DMS153 treated with DMSO at 0.1 percent for 48 hours (cell line): ENCODE measurements around the gene BCAS4.
A peak's percentile ranks its signal among the peaks of the same experiment; 100 is the strongest.
"Not testable (repeated sequence)": the region's sequence is repeated elsewhere in the genome, so short reads cannot be mapped to it uniquely, and the experiment has no call there.

Source experiments
- DNase-seq: peaks from one replicate; lab custom pipeline; 2025; ENCODE audit not compliant: unreplicated experiment; lab: John Stamatoyannopoulos, UW

BCAS4 gene

DNA sequence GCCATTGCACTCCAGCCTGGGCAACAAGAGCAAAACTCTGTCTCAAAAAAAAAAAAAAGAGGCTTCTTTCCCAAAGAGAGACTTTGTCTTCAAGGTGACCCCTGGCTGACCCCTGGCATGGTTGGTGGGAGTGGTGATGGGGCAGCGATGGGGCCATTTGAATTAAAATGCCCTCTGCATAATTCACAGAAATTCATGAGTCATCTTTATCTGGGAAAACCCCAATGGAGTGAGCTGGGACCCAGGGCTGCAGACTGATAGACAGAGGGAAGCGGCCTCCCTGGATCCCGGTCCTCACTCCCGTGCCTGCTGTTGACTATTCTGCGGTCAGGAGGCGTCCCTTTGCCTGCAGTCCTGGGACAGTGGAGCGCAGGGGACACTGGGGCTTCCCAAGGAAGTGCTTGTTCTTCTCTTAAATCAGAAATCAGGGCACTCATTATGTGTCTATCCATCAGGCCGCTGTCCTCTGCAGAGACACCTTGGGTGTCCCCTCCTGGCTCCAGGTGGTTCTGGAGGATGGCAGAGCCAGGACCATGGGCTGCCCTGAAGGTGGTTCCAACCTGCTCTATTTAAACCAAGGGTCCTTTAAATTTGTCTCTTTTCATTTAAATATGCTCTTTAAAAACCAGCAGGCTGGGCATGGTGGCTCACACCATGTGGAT, 23.3 kb upstream of the BCAS4 start:
- DNase-seq: not testable (repeated sequence)

DNA sequence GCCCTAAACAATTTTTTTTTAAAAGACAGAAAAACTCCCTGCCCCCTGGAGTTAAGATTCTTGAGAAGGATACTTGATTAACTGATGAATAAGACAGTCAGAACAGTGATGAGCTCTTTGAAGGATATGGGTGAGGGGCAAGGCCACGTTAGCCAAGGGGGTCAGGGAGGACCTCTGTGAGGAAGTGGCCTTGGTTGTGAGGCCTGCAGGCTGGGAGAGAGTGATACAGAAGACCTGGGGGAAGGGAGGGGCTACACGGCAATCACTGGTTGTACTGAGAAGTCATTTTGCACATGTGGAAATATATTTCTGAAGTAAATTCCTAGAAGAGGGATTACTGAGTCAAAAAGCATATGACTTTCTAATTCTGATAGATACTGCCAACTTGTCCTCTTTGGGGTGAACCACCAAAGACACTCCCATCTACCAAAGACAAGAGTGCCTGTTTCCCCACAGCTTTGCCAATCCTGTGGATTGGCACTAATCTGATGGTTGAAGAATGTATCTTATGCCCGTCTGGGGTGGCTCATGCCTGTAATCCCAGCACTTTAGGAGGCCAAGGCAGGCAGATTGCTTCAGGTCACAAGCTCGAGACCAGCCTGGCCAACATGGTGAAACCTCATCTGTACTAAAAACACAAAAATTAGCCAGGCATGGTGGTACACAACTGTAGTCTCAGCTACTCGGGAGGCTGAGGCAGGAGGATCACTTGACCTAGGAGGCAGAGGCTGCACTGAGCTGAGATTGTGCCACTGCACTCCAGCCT, 22.3 kb upstream of the BCAS4 start:
- no peak for DNase-seq

DNA sequence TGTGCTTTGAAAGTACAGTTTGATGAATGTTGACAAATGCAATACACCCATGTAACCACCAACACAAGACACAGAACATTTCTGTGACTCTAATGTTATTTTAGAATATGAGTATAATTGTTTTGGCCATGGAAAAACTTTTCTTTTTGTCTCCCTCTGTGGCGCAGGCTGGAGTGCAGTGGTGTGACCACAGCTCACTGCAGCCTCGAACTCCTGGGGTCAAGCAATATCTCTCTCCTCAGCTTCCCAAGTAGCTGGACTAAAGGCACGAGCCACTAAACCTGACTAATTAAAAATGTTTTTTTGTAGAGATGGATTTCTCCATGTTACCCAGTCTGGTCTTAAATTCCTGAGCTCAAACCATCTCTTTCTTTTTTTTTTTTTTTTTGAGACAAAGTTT, 20.3 kb upstream of the BCAS4 start:
- DNase-seq: no peak

DNA sequence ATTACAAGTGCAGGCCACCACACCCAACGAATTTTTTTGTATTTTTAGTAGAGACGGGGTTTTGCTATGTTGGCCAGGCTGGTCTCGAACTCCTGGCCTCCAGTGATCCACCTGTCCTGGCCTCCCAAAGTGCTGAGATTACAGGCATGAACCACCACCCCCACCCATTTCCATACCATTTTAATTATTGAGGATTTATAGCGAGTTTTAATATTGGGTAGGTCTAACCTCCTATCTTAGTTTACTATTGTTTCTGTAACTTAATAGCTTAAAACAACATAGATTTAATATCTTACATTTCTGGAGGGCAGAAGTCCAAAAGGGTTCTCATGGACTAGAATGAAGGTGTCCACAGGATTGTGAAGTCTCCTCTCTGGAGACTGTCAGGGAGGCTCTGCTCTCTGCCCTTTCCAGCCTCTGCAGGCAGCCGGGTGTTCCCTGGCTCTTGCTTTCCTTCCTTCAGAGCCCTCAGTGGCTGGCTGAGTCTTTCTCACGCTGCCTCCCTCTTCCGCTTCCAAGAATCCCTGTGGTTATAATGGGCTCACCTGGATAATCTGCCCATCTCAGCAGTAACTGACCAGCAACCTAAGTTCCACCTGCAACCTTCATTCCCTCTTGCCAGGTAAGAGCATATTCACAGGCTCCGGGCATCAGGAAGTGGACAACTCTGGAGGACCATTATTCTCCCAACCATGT, 18.6 kb upstream of the BCAS4 start:
- no peak for DNase-seq

DNA sequence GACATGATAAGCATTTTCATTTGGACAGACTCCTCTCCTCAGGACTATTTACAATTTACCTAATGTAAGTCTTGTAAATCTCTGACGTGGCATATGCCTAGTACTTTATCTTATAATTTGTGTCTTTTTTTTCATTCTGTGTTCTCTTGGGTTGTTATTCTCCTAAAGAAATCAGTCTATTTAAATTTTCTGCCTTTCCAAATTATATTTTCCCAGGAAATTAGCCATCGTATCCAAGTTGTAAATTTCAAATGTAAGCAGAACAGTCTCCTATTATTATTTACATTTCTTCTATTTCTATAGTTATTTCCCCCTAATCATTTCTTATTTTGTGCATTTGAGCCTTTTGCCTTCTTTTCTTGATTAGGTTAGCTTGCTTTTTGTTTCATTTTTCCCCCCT, 17.5 kb upstream of the BCAS4 start:
- DNase-seq: no peak

DNA sequence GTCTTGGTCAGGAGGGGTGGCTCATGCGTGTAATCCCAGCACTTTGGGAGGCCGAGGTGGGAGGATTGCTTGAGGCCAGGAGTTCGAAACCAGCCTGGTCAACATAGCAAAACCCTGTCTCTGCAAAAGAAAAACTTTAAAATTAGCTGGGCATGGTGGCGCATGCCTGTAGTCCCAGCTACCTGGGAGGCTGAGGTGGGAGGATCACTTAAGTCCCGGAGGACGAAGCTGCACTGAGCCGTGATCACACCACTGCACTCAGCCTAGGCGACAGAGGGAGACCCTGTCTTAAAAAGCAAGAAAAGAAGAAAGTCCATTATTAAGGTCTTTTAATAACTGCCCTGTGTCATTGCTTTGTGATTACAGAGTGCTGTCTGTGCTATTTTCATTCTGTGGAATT, 15.9 kb upstream of the BCAS4 start:
- not testable (repeated sequence) for DNase-seq

DNA sequence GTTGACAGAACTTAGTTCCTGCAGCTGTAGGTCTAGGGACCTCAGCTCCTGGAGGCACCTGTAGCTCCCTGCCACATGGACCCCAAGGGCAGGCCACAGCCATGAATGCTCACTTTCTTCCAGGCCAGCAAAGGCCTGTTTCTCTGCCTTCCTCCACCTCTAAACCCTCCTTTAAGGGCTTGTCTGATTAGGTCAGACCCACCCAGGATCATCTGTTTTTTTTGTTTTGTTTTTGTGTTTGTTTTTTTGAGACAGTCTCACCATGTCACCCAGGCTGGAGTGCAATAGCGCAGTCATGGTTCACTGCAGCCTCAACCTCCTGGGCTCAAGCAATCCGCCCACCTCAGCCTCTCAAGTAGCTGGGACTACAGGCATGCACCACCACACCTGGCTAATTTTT, 11.5 kb upstream of the BCAS4 start:
- no peak for DNase-seq

DNA sequence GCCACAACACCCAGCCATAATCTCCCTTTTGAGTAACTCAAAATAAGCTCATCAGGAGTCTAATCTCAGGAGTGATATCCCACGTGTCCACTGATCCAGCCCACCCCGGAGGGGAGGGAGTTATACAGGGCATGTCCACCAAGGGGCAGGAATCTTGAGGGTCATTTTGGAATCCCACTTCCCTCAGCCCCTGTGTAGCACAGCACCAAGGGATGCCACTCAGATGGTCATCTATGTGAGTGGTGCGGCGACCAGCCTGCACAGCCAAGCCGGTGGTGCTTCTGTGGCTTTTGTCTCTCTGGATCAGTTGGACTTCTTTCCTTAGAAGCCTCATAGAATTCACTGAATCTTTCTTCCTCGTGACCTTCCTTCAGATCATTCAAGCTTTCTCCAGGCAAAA, 11.0 kb upstream of the BCAS4 start:
- no peak for DNase-seq

DNA sequence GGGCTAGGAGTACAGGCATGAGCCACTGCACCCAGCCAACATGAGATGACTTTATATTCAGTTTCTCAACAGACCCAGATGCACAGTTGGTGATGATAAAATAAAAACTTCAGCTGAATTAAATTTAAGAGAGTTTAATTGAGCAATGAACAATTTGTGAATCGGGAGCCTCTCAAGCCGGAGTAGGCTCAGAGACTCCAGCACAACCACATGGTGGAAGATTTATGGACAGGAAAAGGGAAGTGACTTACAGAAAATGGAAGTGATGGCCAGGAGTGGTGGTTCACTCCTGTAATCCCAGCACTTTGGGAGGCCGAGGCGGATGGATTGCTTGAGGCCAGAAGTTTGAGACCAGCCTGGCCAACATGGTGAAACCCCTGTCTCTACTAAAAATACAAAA, 10.4 kb upstream of the BCAS4 start:
- DNase-seq: no peak

DNA sequence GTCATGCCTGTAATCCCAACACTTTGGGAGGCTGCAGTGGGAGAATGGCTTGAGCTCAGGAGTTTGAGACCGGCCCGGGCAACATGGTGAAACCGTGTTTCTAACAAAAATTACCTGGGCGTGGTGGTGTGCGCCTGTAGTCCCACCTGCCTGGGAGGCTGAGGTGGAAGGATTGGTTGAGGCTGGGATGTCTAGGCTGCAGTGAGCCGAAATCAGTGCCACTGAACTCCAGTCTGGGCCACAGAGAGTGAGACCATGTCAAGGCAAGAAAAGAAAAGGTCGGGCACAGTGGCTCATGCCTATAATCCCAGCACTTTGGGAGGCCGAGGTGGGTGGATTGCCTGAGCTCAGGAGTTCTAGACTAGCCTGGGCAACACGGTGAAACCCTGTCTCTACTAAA, 8.2 kb upstream of the BCAS4 start:
- no peak for DNase-seq

DNA sequence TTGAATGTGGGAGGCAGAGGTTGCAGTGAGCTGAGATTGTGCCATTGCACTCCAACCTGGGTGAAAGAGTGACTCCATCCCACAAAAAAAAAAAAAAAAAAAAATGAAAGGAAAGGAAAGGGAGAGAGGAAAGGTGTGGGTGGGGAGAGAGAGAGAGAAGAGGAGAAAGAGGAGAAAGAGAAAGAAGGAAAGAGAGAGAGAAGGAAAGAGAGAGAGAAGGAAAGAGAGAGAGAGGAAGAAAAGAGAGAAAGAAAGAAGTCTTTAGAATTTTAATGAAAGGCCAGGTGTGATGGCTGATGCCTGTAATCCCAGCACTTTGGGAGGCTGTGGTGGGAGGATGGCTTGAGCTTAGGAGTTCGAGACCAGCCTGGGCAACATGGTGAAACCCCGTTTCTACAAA, 7.7 kb upstream of the BCAS4 start:
- DNase-seq: no peak

DNA sequence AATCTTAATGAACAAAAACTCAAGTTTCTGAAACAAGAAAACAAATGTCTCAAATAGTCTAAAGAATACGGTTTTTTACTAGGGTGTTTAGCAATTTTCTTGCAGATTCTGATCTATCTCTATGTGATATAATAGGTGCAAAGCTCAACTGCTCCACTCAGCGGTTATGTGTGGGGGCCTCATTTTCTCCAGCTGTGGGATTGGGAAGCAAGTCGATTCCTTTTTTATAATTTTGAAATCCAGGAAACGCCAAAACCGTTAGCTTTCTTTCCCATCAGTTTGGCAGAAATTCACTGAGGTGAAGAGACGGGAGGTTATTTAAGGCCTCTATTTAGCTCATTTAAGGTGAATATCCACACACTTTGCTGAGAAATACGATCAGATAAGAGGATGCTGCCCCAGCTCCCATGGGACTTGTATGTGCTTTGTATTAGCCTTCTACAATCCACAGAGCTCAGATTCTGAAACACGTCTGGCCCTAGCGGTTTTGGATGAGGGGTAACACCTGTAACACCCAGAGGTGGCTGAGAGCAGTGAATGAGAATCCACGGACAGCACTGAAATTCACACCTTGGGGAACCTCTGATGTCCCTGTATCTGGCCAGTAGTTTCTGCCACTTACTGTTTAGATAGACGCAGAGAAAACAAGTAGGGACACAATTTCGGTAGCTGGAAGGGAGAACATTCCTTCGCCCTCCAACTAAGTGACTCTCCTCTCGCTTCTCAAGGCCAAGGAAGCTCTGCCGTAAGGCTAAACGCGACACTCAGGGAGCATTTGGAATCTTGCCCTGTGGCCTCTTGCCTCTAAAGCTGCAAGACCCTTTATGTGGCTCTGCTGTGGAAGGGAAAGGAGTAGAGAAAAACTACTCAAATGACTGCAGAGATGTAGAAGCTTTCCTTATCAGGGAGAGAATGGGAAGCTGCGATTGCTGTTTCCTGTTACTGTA, 6.5 kb upstream of the BCAS4 start:
- DNase-seq: no peak

DNA sequence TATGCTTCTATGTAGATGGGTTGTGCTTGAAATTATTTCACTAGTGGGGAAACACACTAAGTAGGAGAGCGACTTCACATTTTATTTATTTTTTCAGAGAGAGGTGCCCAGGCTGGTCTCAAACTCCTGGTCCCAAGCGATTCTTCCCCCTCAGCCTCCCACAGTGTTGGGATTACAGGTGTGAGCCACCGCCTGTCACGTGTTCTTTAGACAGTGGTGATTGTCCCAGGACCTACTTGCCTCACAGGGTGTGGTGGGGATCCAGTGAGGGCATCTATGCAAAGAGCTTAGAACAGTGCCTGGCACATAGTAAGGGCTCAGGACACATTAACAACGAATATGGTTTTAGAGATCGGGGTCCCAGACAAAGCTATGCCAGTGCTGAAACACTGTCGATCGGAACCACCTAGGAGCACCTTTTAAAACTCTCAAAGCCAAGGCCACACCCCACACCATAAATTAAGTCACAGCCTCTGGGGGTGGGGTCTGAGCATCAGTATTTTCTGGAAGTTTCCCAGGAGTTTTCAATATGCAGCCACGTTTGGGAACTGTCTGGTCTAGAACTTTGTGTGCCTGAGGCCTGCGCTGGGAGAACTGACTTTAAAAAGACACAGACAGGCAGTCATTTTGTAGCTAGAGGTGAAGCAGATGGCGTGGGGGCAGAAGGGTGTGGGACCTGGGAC, 4.8 kb upstream of the BCAS4 start:
- DNase-seq: no peak

DNA sequence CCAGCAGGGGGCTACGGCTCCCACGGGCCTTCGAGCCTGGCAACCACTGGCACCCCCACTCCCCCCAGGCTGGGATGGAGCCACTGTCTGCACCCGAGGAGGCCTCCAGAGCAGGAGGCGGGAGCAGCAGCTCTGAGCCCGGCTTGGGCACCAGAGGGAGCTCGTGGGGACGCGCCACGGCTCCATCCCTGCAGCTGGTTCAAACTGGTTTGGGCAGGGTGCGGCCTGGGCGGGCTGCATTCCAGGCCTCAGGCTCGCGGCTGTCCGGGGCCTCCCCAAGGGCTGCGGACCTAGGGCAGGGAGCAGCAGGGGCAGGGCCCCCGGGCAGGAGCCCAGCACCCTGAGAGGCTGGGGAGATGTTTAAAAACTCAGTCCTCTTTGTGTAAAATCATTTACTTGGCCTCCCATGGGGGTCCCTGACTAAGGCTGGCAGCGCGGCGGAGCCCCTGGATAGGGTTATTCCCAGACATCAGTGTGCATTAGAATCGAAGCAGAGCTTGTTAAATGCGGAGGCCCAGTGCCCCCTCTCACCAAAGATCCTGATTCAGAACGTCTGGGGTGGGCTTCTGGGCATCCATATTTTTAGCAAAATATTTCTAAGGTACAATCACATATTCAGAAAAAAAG, 4.1 kb upstream of the BCAS4 start:
- peak; percentile 82 for DNase-seq

DNA sequence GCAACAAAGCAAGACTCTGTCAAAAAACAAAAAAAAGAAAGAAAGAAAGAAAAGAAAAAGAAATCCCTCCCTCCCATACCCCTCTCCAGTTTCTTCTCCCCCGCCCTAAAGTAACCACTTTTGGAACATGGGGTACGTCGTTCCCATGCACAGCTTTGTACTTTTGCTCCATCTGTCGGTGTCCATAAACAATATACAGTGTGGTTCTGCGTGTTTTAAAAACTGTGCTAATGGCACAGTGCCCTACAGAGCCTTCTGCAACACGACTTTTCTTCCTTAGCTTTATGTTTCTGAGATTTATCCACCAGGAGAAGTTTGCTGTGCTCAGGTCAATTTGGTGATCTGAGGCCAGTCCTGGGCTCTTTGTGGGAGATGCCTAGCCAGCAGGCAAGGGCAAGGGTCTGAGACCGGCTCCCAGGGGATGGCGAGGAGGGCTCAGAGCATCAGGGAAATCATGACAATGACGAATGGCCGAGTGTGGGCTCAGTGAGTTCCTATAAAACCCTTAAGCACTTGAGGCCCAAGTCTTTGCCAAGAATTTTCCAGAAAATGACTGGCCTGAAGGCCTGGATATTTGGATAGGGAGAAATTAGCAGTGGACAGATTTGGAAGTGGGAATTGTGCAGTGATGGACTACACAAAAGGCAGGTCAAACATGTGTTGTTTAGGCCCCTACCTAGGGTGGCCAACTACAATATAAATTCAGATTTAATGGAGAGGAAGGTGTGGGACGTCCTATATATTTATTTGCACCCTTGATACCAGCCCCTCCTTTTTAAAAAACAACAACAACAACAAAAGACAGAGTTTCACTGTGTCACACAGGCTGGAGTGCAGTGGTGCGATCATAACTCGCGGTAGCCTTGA, 1.9 kb upstream of the BCAS4 start:
- DNase-seq: no peak

DNA sequence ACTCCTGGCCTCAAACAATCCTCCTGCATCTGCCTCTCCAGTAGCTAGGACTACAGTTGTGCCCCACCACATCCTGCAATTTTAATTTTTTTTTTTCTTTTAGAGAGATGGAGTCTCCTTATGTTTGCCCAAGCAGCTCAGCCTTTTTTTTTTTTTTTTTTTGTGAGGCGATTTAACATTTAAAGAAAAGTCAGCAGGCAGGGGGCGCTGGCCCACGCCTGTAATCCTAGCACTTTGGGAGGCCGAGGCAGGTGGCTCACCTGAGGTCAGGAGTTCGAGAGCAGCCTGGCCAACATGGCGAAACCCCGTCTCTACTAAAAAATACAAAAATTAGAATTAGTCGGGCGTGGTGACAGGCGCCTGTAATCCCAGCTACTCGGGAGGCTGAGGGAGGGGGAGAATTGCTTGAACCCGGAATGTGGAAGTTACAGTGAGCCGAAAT, 1.3 kb upstream of the BCAS4 start:
- DNase-seq: not testable (repeated sequence)

DNA sequence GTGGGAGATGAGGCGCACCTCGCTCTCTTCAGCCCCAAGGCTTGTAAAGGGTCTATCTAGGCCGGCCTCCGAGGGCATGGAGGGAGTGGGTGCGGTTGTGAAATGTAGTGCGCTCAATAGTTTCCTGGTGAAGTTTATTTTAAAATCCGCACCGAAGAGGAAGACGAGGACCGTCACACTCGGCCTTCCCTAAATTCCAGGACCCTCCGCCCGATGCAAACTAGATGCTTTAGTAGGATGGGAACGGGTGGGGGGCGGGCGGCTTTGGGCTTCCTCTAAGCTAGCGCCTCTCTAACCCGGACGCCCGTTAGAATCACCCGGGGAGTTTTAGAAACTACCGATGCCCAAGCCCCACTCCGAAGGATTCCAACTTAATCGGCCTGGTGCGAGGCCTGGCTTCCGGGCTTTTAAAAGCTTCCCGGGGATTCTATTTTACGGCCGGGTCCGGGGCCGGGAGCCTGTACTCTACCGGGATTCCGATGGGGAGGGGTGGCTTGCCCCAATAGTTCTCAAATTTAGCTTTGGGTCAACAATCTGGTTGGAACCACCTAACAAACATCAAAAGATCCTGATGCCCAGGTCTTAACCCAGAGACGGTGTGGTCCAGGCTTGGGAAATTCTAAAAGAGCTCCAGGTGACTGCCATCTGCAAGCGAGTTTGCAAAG, 548 bp upstream of the BCAS4 start:
- DNase-seq: no peak

DNA sequence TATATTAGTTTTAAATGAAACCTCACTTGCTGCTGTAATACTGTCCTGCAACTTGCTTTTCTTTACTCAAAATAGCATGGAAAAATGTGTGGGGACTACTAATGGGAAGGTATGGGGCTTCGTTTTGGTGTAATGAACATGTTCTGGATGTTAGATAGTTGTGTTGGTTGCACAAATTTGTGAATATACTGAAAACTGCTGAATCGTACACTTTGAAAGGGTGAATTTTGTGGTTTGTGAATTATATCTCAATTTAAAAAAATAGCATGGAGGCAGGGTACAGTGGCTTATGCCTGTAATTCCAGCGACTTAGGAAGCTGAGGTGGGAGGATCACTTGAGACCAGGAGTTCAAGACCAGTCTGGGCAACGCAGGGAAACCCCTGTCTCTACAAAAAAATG, 2.3 kb downstream of the BCAS4 start:
- DNase-seq: no peak

DNA sequence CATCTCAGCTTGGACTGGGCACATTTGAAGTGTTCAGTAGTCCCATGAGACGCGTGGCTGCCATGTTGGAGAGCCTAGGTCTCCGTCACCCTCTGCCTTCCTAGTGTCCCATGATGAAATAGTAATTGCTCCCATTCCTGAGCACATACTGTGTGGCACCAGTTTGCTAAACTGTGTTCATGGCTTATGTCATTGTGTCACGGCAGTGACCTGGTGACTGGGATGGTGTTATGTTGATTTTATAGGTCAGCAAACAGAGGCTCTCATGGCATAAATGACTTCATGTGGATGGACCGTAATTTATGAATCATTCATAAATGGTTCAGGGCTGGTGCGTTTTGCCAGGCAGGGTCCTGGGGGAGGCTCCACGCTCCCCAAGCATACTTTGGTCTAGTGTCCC, 3.8 kb downstream of the BCAS4 start:
- no peak for DNase-seq
